ENCODE data around the gene RANBP17. TPM values are rescaled to one million over a fixed set of nuclear protein-coding genes. Genes with fewer than 3 reads are reported as not detected.

The RANBP17 gene
- total RNA-seq, 1 experiment from 2014 or later: not detected

GRCh38 chr5:171205375-171205774 lies 343.6 kb downstream of the RANBP17 start:
- ChIA-PET POLR2A (ENCODE audit: low non-redundant PET) (no interaction called here), CTCF (interaction anchor here (0.9 to 1.3 kb wide), 2 partner anchors 127 to 137 kb away, joined by 3 to 4 read pairs; no protein-coding TSS in a partner anchor)
- TF ChIP-seq EZH2 (IDR thresholded peaks at IDR 0.05; ENCODE audit: borderline replicate concordance, low read depth, low read length, poor library complexity, severe bottlenecking) (no peak), CTCF (conservative IDR thresholded peaks at IDR 0.05; ENCODE audit: low read depth, low read length) (no peak)
- intact Hi-C loops (cut with micrococcal nuclease; ENCODE audit: unreplicated experiment): no loop called here
- DNase-seq (ENCODE audit: low spot score): peak; percentile 27
- no peak overlapping the region for H3K27ac ChIP-seq (ENCODE audit: low read depth, low read length, poor library complexity, severe bottlenecking)
- H3K9me3 ChIP-seq (ENCODE audit: low read depth, low read length, poor library complexity, severe bottlenecking): no peaks in the 10 kb centered on the region
- BruUV-seq (replicated peaks): no TSS peak
- H3K36me3 ChIP-seq (ENCODE audit: insufficient read depth, low read length, poor library complexity, severe bottlenecking): no peaks in the 10 kb centered on the region
- H3K27me3 ChIP-seq (replicated peaks; ENCODE audit: insufficient read depth, low read depth, low read length, poor library complexity): peaks cover 71% of the 10 kb centered on the region
- H3K4me3 ChIP-seq (ENCODE audit: low read depth, low read length, poor library complexity, severe bottlenecking): no peak overlapping the region
- no peaks in the 10 kb centered on the region for H3K4me1 ChIP-seq (ENCODE audit: insufficient read depth, low read length, poor library complexity, severe bottlenecking)

DNA sequence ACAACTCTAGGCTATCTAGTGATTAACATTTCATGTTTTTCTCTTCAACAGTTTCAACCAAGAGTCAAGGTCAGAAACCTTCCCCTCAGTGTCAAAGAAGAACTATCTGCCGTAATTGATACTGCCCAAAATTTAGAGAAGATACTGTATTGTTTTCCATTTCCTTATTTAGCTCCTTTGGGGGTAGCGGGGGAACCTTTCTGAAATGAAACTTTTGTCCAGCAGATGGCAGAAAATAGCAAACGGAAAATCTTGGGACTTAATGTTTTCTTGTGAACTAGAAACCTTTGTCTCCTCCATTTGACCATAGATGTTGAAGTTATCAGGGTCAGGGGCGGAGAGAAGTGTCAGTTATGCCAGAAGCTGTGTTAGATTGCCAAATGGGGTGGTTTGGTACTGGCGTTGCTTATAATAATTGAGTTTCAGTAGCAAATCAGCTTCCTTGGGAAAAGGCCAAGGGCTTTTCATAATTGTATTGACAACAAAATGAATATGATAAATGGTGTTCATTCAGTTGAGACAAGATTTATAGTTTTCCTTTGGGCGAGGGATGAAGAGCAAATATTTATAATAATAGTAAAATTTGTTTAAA lies 345.5 kb downstream of the RANBP17 start:
- ChIA-PET POLR2A (ENCODE audit: low non-redundant PET) (no interaction called here), CTCF (interaction anchor here (1.4 kb wide), 1 partner anchor 135 kb away, joined by 5 read pairs; no protein-coding TSS in a partner anchor)
- DNase-seq (ENCODE audit: low spot score): peak; percentile 52
- BruUV-seq (replicated peaks): no TSS peak
- Histone ChIP-seq H3K4me1 (ENCODE audit: insufficient read depth, low read length, poor library complexity, severe bottlenecking) (no peaks in the 10 kb centered on the region), H3K27me3 (replicated peaks; ENCODE audit: insufficient read depth, low read depth, low read length, poor library complexity) (peaks cover 58% of the 10 kb centered on the region), H3K36me3 (ENCODE audit: insufficient read depth, low read length, poor library complexity, severe bottlenecking) (no peaks in the 10 kb centered on the region), H3K4me3 (ENCODE audit: low read depth, low read length, poor library complexity, severe bottlenecking) (no peak overlapping the region), H3K27ac (ENCODE audit: low read depth, low read length, poor library complexity, severe bottlenecking) (no peak overlapping the region), H3K9me3 (ENCODE audit: low read depth, low read length, poor library complexity, severe bottlenecking) (no peaks in the 10 kb centered on the region)
- TF ChIP-seq CTCF (conservative IDR thresholded peaks at IDR 0.05; ENCODE audit: low read depth, low read length) (peak; percentile 59), EZH2 (IDR thresholded peaks at IDR 0.05; ENCODE audit: borderline replicate concordance, low read depth, low read length, poor library complexity, severe bottlenecking) (no peak)
- intact Hi-C loops (cut with micrococcal nuclease; ENCODE audit: unreplicated experiment): loop anchor here (1.0 kb wide), 1 partner anchor 130 kb away; no protein-coding TSS in a partner anchor

DNA sequence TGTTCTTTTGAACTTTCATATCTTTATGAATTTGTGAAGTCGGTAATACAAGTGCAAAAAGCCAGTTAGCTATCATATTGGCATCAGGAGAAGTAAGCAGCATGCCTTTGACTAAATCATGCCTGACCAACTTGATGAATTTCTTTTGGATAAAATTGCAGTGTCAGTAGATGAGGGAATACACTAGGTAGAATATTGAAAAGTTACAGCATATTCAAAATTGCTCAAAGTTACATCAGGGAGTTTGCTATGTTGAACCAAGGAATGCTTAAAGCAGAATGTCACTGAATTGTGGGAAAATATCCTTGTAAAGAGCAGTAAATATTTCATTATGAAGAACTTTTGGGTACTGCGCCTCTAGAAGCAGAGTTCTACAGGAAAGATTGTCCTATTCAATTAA lies 360.1 kb downstream of the RANBP17 start:
- intact Hi-C loops (cut with micrococcal nuclease; ENCODE audit: unreplicated experiment): loop anchor here (5.0 kb wide), 1 partner anchor 100 kb away; no protein-coding TSS in a partner anchor
- H3K36me3 ChIP-seq (ENCODE audit: insufficient read depth, low read length, poor library complexity, severe bottlenecking): no peaks in the 10 kb centered on the region
- CTCF ChIA-PET: no interaction called here
- BruUV-seq (replicated peaks): no TSS peak
- no peak overlapping the region for H3K27ac ChIP-seq (ENCODE audit: low read depth, low read length, poor library complexity, severe bottlenecking)
- H3K4me1 ChIP-seq (ENCODE audit: insufficient read depth, low read length, poor library complexity, severe bottlenecking): no peaks in the 10 kb centered on the region
- no peaks in the 10 kb centered on the region for H3K9me3 ChIP-seq (ENCODE audit: low read depth, low read length, poor library complexity, severe bottlenecking)
- H3K4me3 ChIP-seq (ENCODE audit: low read depth, low read length, poor library complexity, severe bottlenecking): no peak overlapping the region
- TF ChIP-seq EZH2 (IDR thresholded peaks at IDR 0.05; ENCODE audit: borderline replicate concordance, low read depth, low read length, poor library complexity, severe bottlenecking) (no peak), CTCF (conservative IDR thresholded peaks at IDR 0.05; ENCODE audit: low read depth, low read length) (no peak)
- no peak for DNase-seq (ENCODE audit: low spot score)
- H3K27me3 ChIP-seq (replicated peaks; ENCODE audit: insufficient read depth, low read depth, low read length, poor library complexity): peaks cover 27% of the 10 kb centered on the region
- POLR2A ChIA-PET (ENCODE audit: low non-redundant PET): no interaction called here

Measured in A673 (cell line).